Inferior parietal cortex (tissue), 1 donor: Measurements from ENCODE around the gene SDR42E2.
"Not testable (repeated sequence)": the region's sequence is repeated elsewhere in the genome, so short reads cannot be mapped to it uniquely, and the experiment has no call there.

Experiments
- DNase-seq: peaks from one replicate; pipeline ENCODE4 v3.0.0-alpha.2; 2016; ENCODE audit errors: extremely low spot score

Gene SDR42E2

GRCh38 chr16:22162656-22163009 is 327 bp downstream of the SDR42E2 start:
- no peak for DNase-seq

DNA sequence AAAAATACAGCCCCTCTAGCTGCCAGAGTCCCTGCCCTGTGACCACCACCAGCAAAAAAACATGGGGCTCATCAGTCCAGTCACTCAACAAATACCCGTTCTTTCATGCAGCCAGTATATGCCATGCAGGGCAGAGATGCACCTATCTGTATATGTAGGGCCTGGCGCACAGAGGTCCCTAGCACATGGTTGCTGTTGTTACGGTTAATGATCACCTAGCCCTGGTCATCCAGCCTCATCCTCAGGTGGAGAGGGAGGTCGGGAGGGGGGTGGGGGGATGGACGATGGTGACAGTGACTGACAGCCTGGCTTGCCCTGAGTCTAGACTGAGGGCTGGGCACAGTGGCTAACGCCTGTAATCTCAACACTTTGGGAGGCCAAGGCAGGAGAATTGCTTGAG is 1.5 kb downstream of the SDR42E2 start:
- no peak for DNase-seq

DNA sequence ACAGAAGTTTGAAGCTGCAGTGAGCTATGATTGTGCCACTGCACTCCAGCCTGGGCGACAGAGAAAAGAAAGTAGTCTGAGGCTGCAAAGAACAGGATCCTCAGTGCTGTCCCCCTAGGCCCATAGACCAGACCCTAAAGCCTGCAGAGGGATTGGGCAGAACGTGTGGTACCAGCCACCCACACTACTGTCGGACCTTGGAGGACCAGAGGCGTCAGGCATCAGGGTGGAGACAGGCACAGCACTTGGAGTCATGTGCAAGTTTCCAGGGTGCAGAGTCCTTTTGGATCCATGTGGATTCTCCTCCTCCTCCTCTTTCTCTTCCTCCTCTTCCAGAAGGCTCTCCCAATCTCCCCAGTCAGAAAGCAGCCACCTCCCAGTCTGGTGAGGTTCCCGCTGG is 2.2 kb downstream of the SDR42E2 start:
- no peak for DNase-seq

GRCh38 chr16:22165508-22166285 is 3.4 kb downstream of the SDR42E2 start:
- no peak for DNase-seq

- no peak for DNase-seq
Measured at GRCh38 chr16:22171953-22172352, 9.6 kb downstream of the SDR42E2 start.

DNA sequence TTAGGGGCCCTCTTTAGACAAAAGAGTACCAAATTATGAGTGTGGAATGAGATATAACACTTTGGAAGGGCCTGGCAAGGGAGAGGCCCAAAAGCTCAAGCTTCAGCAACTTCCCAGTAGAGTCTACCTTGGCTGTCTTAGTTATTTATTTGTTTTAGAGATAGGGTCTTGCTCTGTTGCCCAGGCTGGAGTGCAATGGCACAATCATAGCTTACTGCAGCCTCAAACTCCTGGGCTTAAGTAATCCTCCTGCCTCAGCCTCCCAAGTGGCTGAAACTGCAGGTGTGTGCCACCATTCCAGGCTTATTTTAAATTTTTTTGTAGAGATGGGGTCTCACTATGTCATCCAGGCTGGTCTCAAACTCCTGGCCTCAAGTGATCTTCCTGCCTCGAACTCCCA is 10.3 kb downstream of the SDR42E2 start:
- DNase-seq = not testable (repeated sequence)

DNA sequence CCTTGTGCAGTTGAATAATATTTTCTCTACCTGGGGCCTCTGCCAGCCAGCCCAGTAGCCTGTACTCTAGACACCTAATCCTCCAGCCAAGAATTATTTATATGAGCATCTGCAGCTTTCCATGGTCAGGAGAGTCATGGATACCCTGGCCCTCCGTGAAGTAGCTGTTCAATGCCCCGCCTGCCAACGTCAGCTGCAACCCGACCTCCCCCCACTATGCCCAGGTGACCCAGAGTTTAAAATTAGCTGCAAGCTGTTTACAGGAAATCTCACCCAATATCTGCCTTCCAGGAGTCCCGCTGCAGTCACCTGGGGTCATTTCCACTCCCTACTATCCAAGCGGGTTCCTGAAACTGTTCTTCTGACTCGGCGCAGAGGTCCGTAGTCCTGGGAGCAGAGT is 12.3 kb downstream of the SDR42E2 start:
- DNase-seq = no peak

DNA sequence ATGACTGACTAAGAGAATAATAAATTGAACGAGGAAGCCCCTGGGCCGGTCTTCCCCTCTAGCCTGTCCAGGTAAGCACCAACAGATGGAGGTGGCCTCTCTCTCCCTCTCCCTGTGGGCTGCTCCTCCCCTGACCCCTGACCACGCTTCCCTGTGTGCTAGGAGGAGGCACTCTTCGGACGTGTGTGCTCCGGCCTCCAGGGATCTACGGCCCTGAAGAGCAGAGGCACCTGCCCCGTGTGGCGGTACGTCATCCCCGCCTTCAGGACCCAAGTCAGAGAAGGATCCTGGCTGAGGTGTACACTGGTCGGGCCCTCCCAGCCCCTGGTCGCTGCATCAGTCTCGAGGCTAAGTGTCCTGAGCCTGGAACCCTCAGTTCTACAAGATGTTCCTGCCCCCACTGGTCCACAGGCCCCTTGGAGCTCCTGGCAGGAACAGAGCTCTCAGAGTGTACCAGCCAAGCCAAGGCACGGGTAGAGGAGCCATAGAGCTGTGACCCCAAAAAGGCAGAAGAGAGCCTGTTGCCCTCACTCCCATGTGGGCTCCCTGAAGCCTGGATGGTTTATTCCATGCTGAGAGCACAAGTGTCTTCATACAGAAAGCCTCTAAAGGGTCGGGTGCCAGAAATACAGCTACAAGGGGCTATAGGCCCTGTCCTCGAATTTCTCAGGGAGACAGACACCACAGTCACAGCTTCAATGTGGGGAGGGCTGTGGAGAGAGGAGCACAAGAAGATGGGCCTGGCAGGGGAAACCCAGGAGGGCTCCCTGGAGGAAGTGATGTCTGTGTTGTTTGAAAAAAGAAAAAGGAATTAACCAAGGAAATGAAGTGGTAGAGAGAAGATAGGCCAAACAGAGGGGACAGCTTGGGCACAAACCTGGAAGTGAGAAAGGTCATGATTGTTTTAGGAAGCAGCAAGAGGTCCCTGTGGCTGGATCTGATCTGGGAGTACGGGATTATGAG is 15.9 kb downstream of the SDR42E2 start:
- DNase-seq = no peak

DNA sequence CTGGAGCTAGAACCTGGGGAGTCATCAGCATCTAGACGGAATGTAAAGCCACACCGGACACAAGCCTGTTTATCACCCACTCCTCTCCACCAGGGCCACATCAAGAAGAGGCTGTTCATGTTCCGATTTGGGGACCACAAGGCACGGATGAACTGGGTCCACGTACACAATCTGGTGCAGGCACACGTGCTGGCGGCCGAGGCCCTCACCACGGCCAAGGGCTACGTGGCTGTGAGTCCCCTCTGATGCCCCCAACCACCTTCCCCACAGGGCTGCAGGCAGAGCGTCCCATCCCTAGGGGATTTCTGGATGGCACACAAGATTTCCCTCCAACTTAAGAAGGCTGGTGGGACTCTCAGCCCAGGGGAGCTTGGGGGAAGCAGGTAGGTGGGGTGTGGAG is 19.1 kb downstream of the SDR42E2 start:
- DNase-seq = no peak

DNA sequence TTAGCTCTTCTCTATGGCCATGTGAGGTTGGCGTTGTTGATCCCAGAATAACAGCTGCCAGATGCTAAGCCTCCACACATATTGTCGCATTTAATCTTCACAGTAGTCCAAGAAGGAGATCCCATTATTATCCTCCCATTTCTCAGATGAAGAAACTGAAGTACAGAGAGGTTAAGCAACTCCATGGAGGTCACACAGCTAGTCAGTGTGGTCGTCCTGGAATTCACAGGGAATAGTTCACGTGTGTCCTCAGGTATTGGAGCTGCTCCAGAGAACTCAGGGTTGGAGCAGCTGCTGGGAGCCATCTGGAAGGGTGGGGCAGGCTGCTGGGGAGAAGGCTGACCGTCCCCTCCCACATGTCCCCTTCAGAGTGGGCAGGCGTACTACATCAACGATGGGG is 19.5 kb downstream of the SDR42E2 start:
- no peak for DNase-seq

- DNase-seq = no peak
Measured at GRCh38 chr16:22183335-22183734, 21.0 kb downstream of the SDR42E2 start.

GRCh38 chr16:22183901-22184614 is 21.8 kb downstream of the SDR42E2 start:
- no peak for DNase-seq

GRCh38 chr16:22184615-22184968 is 22.3 kb downstream of the SDR42E2 start:
- no peak for DNase-seq

- DNase-seq = no peak
Measured at GRCh38 chr16:22186517-22186916, 24.2 kb downstream of the SDR42E2 start.

GRCh38 chr16:22188267-22188594 is 25.9 kb downstream of the SDR42E2 start:
- DNase-seq = no peak

DNA sequence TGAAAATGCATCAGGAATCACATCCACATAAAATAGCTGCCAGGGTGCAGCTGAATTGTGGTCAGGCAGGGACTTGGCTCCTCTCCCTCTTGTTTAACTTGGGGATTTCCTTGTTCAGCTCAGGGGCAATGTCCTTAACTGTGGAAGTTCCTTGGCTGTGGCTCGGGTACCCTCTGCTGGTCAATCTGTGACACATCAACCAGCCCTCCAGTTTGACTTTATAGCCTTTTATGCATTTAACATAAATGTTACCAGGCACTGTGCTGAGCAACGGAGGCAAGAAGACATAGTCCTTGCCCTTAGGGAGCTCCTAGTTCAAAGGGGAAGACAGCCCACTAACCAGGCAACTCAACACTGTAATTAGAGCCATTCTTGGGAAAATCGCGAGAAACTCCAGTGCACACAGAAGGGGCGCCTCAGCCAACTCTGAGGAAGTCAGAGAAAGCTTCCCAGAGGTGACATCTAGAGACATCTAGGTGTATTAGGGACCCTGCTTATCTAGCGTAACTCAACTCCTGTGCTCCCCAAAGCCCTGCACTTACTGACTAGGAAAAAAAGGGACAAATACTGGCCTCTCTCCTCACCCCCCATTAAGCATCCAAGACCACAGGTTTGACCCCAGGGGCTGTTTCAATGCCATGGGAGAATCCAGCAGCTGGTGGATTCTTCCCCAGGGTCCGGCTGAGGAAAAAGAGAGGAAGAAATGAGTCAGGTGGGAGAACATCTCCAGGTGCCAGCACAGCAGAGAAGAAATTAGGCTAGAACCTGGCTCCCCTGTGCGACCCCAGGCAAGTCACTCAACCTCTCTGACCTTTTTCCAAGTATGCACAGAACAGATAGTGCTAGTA is 26.5 kb downstream of the SDR42E2 start:
- peak; percentile 74 for DNase-seq

- DNase-seq = no peak
Measured at GRCh38 chr16:22189473-22190080, 27.3 kb downstream of the SDR42E2 start.

- peak; percentile 96 for DNase-seq
Measured at GRCh38 chr16:22190081-22190775, 27.9 kb downstream of the SDR42E2 start.

- peak; percentile 97 for DNase-seq
Measured at GRCh38 chr16:22190776-22191531, 28.6 kb downstream of the SDR42E2 start.
